HG03159 (cell line): Measurements from ENCODE around the gene ECI1.

Experiments
- ATAC-seq: cut with Tn5 transposase; IDR thresholded peaks from one replicate; pipeline ENCODE4 v1.9.1; 2021; ENCODE audit warnings: mild to moderate bottlenecking, moderate library complexity; ENCODE audit not compliant: unreplicated experiment

Gene ECI1

GRCh38 chr16:2251296-2252111 is at the start of gene ECI1:
Gene ECI1, minus strand, starts transcription at chr16:2251587. Its CDS starts 21 bp downstream, at chr16:2251566.
- ATAC-seq, result peak; percentile 80

- ATAC-seq, result no peak
Observed at GRCh38 chr16:2299915-2300192, 48.5 kb upstream of the ECI1 start.

GRCh38 chr16:2299121-2299914 is 47.9 kb upstream of the ECI1 start:
- no peak for ATAC-seq

GRCh38 chr16:2298621-2299020 is 47.2 kb upstream of the ECI1 start:
- no peak for ATAC-seq

- ATAC-seq, result no peak
Observed at GRCh38 chr16:2297506-2297860, 46.1 kb upstream of the ECI1 start.

GRCh38 chr16:2296661-2297505 is 45.5 kb upstream of the ECI1 start:
- ATAC-seq, result no peak

GRCh38 chr16:2295056-2295798 is 43.8 kb upstream of the ECI1 start:
- no peak for ATAC-seq

GRCh38 chr16:2292221-2292620 is 40.8 kb upstream of the ECI1 start:
- ATAC-seq, result no peak

GRCh38 chr16:2289282-2289681 is 37.9 kb upstream of the ECI1 start:
- no peak for ATAC-seq

GRCh38 chr16:2288726-2289125 is 37.3 kb upstream of the ECI1 start:
- no peak for ATAC-seq

- ATAC-seq, result no peak
Observed at GRCh38 chr16:2287916-2288547, 36.6 kb upstream of the ECI1 start.

GRCh38 chr16:2286550-2286949 is 35.2 kb upstream of the ECI1 start:
- ATAC-seq, result no peak

- ATAC-seq, result no peak
Observed at GRCh38 chr16:2285731-2286191, 34.4 kb upstream of the ECI1 start.

GRCh38 chr16:2284797-2285576 is 33.6 kb upstream of the ECI1 start:
- no peak for ATAC-seq

GRCh38 chr16:2284001-2284770 is 32.8 kb upstream of the ECI1 start:
- no peak for ATAC-seq

GRCh38 chr16:2282866-2283555 is 31.6 kb upstream of the ECI1 start:
- ATAC-seq, result no peak

- no peak for ATAC-seq
Observed at GRCh38 chr16:2282262-2282661, 30.9 kb upstream of the ECI1 start.

- no peak for ATAC-seq
Observed at GRCh38 chr16:2280981-2281542, 29.7 kb upstream of the ECI1 start.
